Effector CD4-positive, alpha-beta T cell (primary cell): Measurements from ENCODE around the gene FAM180A.

ENCODE experiments used
- DNase-seq: peaks from one replicate; pipeline ENCODE4 v3.0.0-alpha.2; 2020

The FAM180A gene

DNA sequence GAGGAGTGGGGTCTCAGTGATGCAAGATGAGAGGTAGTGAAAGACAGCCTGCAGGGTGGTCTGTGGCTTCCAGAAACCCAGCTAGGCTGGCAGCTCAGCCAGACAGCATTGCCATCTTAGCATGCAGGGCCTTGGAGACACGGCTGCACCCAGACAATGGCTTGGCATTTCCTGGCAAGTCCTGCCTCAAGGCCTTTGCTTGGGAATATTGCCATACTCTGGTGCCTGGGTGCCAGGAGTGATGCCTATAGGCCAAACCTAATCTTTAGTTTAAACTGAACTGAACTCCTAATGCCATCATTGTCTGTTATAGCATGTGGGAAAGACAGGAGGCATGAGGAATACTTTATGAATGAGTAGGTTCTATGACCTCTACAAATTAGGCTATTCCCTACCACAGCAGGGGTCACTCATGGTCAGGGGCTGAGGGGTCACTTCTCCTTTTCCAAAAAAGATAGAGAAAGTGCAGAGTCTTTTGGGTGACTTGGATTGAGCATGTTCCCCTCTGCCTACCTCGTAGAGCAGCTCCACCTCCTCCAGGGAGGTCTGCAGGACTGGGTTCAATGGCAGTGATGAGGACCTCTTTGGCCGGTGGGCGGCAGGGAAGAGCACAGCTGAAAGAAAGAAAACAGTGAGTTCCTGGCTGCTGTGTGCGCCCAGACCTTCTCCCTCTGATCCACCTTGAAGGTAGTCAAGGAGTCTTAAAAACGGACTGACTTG lies 11.9 kb downstream of the FAM180A start:
- DNase-seq = no peak

DNA sequence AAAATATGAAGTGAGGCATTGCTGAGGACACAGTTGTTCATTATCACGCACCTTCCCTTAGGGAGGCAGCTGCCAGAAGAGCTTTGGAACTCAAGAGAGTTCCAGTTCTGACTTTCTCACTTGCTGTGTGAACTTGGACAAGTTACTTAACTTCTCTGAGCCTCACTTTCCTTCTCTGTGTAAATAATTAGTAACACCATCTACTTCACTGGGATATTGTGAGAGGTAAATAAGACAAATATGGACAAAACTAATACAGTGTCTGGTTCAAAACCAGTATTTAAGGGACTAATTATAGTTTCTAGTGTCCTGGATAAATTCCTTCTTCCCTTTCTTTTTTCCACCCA lies 14.3 kb downstream of the FAM180A start:
- no peak for DNase-seq

DNA sequence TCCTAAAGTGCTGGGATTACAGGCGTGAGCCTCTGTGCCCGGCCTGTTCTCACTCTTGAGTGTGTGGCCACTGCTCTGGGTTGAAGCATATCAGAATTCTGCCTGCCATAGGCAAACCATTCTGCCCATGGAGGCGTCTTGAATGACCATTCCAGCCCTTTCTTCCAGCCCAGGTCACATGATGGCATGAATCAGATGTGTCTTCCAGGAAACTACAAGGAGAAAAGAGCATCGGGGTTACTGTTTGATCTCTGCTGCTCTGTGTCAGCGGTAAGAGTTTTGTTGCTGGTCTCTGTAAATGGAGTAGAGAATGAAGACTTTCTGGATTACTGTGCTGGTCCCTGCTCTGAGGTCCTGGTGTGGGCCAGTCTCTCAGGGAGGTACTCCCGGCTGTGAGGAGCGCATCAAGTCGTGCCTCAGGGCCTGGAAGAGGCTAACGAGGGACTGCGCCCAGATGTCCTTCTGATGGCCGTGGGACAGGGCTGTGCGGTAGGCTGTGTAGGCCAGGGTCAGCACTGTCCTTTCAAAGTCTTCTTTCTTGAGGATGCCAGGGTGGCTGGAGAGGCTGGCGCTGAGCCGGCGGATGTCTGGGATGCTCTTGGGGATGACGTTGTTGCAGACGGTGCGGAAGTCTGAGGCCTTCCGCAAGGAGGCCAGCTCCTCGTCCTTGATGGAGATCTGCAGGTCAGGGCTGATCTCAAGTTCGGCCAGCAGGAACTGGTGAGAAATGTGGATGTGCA lies 14.8 kb downstream of the FAM180A start:
- DNase-seq = no peak

DNA sequence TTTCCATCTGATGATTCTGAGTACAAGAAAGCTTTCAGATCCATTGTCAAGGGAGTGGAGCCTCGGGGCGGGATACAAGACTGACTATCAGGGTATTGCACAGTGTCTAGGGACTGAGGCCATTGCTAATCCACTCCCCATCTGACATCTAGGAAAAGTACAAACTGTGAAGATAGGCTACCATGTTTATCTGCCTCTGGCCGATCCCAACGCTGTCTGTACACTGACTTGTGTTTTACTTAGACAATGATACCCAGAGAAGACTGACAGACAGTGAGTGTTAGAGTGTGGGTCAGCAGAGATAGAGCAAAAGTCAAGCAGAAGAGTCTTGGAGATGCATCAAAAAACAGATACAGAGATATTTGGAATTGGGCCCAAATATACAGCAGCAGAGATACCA lies 17.5 kb downstream of the FAM180A start:
- DNase-seq = no peak

DNA sequence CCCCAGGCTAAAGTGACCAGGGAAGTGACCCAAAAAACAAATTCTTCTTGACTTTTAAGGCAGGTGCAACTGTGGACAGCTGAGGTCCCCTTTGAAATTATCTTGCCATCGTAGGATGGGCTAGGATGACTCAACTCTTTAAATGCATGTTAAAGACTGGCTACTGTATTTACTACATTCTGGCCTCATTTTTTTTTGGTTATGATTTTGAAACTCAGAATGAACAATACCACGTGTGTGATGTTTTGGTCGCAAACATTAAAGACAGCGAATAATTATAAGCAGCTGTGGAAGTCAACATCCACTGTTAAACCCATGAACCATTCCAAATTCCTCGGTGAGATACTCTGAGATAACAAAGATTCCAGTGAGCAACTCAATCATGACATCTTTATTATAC lies 19.4 kb downstream of the FAM180A start:
- DNase-seq = no peak

DNA sequence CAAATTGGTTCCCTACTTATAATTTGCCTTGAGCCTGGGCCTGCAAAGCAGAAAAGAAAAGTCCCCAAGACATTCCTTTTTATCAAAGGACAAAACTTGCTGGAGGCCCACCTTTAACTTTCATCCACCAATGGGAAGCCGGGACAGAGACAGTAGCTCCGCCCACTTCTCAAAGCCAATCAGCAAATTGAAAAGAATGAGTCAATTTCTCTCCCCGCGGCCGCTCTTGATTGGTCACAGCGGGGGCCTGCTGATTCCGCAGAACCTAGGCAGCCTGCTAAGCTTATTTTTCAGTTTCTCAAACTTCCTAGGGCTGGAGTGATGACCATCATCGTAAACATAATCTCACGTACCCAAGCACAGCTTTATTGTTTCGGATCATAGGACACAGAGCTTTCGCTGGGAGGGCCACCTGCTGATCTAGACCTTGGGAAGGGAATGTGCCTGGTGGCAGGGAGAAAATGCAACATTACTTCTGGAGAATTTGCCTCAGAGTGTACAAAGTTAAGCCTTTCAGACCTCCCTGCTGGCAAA lies 20.4 kb downstream of the FAM180A start, which contains the start of gene SLC13A4:
TSS of gene SLC13A4 (minus strand) at position 51 of the 534 bp plus-strand sequence. CDS start 690 bp downstream, outside the sequence.
- DNase-seq = no peak

DNA sequence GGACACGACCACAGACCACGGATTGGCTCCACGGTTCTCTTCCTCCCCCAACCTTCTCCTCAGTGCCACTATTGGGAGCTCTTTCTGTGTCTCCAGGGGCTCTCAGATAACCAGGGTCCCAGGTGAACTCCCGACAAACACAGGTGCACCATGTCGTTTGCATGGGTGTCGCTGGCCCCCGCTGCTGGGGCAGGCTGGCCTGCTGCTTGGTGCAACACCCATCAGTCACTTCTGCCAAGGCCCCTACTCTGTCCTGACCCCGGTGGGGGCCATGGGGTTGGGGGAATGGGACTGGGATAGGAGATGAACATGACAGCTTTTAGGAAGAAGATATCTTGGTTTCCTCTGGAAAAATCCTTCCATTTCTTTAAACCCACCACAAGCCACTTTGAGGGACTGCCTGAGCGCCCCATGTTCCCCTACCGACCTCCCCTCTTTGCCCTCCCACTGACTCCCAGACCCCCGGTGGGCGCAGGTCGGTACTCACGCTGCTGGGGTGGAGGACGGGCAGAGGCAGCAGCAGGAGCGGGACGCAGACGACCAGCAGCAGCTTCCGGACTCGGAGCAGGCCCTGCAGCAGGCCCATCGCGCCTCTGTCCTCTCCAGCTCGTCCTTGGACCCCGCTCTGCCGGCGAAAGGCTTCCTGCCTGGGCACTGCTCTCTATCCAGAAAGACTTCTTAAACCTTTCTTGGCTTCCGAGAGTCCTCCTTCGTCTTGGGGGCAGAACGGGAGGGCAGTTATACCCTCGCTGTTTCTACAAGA lies 21.5 kb downstream of the FAM180A start:
- no peak for DNase-seq

DNA sequence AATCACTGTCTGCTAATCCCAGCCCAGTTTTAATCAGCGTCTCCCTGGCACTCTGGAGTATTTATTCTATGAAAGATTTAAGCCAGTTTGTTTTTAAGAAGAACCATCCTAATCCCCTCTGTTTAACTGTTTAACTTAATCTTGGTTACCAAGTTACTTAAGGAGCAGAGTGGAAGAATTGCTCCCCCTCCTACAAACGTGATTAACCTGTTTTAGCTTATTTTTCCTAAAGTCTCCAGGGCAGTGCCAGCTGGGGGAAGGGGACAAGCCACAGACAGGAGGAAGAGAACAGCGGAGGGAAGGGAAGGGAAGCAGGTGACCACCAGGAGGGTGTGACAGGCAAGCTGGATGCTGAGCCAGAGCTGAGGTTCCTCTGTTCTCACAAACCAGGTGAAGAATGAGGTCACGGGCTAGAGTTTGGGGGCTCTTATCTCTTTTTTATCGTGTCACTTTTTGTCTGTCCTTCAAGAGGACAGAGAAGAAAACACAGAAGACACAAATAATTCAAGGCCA lies 22.3 kb downstream of the FAM180A start:
- no peak for DNase-seq

DNA sequence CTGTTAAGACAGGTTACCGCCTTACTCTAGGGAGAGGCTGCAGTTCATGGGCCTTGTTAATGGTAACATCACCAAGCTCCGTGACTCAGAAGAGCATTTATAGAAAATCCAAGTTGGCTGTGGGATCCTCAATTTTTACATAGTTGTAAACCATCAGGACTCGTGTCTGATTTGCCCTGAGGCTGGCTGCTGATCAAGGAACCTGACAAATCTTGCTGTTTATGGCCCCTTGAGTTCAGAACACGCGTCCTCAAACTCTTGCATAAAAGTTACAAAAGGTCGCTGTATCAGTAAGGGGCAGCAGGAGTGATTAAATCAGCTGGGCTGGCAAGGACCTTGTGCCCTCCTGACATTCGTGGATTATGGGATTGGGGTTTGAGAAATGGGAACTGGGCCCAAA lies 25.2 kb downstream of the FAM180A start:
- DNase-seq = no peak

DNA sequence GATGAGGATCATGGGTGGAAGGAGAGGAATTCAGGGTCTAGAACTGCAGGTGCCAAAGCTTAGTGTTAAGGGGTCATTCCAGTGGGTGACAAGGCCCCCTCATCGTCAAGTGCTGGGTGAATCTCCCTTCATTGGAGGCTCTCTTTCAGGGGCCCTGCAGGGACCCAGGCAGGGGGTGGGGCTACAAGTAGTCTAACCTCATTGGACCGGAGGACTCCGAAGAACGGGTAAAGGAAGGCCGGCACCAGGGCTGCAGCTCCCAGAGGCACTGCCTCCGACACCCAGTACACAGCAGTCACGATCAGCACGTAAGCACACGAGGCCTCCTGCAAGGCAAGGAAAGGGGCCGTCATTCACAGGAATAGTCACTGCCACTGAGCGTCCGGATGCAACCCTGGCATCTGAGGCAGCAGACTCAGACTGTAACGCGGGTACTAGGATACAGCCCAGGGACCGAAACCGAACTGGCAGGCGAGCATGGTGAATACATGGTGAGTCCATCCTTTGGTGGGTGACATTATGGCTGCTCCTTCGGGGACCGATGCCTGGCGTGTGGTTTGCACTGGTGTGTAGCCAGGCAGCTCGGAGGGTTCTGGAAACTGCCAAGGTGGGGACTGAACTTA lies 27.3 kb downstream of the FAM180A start:
- no peak for DNase-seq

DNA sequence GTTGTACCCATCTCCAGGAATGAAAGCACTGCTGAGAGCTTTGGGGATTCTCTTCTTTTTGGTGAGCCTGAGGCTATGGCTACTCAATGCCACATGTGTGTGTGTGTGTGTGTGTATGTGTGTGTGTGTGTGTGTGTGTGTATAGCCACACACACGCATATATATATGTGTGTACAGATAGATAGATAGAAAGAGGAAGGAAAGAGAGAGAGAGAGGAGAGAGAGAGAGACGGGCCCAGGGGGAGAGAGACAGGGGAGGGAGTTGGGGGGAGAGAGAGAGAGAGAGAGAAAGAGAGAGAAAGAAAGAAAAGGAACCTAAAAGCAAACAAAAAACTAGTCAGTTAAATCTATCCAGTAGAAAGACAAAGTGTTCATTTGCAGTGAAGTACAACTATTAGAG lies 28.9 kb downstream of the FAM180A start:
- DNase-seq = no peak

DNA sequence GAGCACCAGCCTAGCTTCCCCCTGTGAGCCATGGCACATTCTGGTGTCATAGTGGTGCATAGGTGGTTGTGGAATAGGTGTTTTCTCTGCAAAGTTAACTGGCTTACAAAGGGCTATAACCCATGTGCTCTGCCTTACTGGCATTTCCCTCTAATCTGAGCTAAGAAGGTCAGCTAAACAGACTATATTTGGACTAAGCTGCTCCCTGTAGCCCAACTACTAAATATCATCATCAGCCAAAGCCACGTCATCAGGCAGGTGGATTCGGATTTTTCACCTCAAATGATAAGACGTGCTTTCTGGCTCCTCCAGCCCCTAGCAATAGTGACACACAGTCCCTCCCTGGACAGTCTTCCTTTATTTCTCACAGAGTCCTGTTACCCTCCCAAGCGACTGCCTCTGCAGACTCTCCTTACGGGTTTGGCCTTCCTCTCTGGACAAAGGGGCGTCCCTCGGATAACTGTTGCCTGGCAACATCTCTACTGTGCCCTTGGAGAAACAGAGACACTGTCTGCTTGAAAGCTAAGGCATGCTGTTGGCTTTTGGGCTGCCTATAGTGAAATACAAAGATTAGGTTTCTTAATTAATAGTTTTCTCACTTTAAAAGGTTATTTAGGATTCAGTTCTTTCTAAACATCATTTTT lies 29.7 kb downstream of the FAM180A start:
- no peak for DNase-seq

DNA sequence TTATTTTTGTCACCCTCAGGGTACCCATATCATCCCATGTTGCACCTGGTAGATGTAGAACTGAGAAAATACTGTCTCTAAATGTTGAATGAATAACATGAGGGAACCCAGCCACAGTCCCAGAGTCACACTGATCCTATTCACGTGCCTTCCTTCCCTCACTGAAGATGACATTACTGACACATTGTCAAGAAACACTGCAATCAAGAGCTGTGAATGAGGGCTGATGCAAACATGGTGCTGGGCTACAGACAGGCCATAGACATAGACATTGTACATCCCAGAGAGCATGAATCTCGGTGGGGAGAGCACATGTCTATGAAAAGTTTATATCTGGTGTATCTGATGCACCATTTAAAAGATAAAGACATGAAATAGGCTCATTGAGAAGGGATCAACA lies 30.4 kb downstream of the FAM180A start:
- DNase-seq = no peak

DNA sequence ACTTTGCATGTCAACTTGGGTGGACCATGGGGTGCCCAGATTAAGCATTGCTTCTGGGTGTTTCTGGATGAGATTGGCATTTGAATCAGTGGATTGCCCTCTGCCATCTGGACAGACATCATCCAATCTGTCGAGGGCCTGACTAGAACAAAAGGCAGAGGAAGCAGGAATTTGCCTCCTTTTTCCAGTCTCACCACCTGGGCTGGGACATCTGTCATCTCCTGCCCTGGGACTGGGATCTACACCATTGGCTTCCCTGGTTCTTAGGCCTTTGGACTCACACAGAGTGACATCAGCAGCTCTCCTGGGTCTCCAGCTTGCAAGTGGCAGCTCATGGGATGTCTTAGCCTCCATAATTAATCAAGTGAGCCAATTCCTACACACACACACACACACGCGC lies 30.9 kb downstream of the FAM180A start:
- DNase-seq = no peak

DNA sequence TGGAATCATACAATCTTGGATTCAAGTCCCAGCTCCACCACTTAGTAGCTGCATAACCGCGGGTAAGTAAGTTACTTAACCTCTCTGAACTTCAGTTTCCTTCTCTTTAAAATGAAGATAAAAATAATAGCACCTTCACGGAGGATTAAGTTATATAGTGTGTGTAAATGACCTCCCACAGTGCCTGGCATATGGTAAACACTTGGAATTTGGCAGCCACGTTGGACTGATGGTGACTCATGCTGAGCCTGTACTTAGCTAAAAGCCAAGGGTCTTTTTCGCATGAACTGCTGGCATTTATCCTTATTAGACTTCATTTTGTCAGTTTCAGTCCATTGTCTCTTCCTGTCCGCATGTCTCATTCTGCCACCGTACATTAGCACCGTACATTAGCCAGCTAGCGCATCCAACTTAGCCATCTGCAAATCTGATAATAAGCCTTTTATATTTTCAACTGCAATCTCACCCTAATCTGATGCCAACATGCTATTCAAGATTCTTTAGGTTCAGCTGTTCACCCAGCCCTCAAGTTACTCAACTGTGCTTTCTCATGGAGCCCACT lies 31.9 kb downstream of the FAM180A start:
- no peak for DNase-seq

DNA sequence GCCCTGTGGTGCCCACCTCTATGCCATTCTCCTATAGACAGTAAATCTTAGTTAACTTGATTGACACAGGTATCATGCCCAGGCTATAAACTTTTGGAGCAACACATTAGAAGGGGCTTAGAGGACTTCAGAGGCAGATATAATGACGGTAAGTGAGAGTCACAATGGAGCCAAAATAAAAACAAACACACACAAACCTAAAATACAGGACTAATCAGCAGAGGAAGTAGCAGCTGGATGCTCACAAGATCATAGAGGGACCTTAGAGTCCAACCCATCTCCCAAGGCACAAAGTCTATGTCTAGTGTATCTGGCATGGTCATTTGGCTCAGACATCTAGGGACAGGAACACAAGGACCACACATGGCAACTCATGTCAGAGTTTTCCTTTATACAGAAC lies 32.9 kb downstream of the FAM180A start:
- DNase-seq = no peak

DNA sequence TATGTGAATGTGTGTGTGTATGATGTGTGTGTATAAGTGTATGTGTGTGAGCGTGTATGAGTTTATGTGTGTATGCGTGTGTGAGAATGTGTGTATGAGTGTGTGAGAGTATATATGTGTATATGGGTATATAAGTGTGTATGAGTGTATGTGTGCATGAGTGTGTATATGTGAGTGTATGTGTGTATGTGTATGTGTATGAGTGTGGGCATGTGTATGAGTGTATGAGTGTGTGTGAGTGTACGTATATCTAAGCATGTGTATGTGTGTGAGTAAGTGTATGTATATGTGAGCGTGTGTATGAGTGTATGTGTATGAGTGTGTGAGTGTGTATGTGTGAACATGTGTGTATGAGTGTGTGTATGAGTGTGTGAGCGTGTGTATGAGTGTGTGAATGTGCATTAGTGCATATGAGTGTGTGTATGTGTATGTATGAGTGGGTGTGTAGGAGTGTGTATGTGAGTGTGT lies 33.5 kb downstream of the FAM180A start:
- DNase-seq = no peak

DNA sequence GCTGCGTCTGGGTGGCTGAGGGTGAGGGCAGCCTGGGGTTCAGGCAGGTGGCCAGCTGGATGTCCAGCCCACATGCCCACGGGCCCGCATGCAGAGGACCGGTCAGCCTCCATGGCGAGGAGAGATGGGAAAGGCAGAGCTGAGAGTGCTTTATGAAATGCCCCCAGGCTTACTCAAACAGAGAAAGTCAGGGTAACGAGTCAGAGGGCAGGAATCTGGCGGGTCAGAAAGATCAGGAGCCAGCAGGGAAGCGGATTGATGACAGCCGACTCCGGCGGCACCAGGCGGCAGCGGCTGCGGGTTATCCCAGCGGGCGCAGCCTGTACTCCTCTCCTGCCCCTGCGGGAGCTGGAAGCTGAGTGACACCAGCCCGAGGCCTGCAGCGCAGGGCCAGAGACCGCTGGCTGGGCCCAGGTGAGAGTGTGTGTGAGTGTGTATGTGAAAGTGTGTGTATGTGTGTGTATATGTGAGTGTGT lies 34.0 kb downstream of the FAM180A start:
- no peak for DNase-seq

DNA sequence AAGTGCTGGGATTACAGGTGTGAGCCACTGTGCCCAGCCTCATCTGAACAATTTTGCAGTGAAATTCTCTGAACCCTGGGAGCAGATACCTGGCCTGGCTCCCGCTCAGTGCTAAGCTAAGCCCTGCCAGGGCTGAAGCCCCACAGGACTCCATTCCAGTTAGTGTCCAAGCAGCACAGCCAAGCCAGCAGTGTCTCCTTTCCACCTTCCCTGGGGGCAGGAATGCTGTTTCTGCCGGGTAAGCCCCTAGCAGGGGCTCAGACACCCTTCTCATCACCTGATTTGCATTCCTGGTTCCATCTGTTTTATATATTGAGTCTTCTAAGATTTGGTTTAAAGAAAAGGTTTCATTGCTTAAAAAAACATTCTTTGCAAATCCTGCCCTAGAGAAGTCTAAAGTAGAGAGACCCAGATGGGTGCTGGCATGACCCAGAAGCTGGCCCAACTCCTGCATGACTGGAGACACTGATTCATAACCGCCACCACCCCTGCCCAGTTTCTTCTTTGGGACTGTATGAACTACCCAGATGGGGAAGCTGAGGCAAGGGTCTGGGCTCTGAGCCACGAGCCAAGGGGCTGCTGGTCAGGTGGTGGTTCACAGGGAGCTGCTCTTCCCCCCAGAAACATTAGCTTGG lies 34.7 kb downstream of the FAM180A start:
- no peak for DNase-seq

DNA sequence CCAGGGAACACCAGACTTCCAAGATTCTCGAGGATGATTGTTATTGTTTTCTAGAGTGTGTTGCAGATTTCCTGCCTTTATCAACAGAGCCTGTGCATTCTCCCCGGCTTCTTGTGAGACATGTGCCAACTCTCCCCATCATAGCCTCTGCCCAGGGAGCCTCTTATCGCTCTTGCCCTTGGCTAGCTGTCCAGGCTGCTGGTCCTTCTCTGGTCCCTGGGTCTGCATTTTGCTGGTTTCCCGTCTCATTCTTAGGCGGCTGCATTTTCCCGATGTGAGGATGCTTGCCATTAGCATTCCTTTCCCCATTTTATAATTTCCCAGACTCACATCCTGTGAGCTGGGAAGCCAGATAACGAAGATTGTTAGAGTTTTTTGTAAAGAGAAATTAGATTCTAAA lies 35.8 kb downstream of the FAM180A start:
- DNase-seq = no peak

DNA sequence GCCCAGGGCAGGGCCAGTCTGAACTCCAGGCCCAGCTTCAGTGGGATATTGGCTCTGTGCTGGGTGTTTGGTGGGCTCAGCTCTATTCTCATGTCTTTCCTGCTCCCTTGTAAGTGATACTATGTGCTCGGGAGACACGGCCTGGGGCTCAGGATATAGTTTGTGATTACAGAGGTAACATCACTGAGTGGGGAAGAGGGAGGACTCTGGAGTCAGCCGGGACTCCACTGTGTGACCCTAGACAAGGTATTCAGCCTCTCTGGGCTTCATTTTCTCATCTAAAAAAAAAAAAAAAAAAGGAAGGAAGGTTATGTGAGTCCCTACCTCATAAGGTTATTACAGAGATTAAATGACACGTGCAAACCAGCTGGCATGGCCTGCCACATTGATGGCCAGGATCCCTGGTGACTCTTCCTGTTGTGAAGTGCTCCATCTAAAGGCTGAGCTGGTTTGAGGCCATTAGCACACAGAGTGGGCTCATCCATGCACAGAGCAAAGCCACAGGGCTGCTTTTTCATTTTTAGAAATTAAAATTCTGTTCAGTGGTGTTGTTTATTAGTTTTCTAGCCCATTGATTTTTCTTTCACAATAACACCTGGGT lies 36.3 kb downstream of the FAM180A start:
- no peak for DNase-seq
